GM12878 (cell line): ENCODE data around the gene FAM107A. TPM values are rescaled to one million over a fixed set of nuclear protein-coding genes. Genes with fewer than 3 reads are reported as not detected.

Experiments used
- ATAC-seq: fragments of 200-7000 bp; cut with Tn5 transposase; 3 replicates; pipeline ENCODE4 v1.9.1; 2020; ENCODE audit warnings: mild to moderate bottlenecking, moderate library complexity
- BruUV-seq: library from RNA; stranded (reverse); fragments of 400-500 nt; replicated peaks from 2 replicates; lab custom pipeline; 2021; lab: Mats Ljungman, UMichigan
- CTCF ChIA-PET: fragments of 300-600 bp; sonication (Branson Sonifier 250); formaldehyde crosslinking; extraction: SDS; loops from one replicate; lab custom pipeline; 2021; ENCODE audit warnings: inconsistent platforms; lab: Yijun Ruan, JAX
- POLR2A ChIA-PET: fragments of 350-600 bp; formaldehyde crosslinking; extraction: SDS; loops from one replicate; lab custom pipeline; 2021; ENCODE audit warnings: inconsistent platforms; lab: Charles Lee
- RAD21 ChIA-PET: fragments of 300-600 bp; sonication (Branson Sonifier 250); formaldehyde crosslinking; loops from one replicate; lab custom pipeline; 2023; ENCODE audit warnings: antibody characterized with exemption; ENCODE audit not compliant: unreplicated experiment; lab: Charles Lee
- SMC1A ChIA-PET: fragments of 300-600 bp; sonication (Branson Sonifier 250); formaldehyde crosslinking; loops from one replicate; lab custom pipeline; 2023; ENCODE audit not compliant: unreplicated experiment, uncharacterized antibody; lab: Charles Lee
- DNase-seq: peaks from one replicate; pipeline ENCODE4 v3.0.0-alpha.2; 2011; ENCODE audit warnings: low read depth, low spot score
- FAIRE-seq: peaks from 3 replicates; lab custom pipeline; 2011; peaks lifted over from hg19 to GRCh38; lab: Jason Lieb, UNC
- H2AFZ ChIP-seq: 2 replicates; pipeline ENCODE4 v1.6.0; 2011; ENCODE audit warnings: low read depth, low read length, control low read depth; ENCODE audit not compliant: control insufficient read depth
- H3K27ac ChIP-seq: 2 replicates; pipeline ENCODE4 v1.5.1; 2011; ENCODE audit warnings: control low read depth; ENCODE audit not compliant: control insufficient read depth, insufficient read depth
- H3K27me3 ChIP-seq, 2 experiments: replicated peaks in 1 of 2; 2 replicates each; pipeline versions ENCODE4 v1.6.0 to v1.6.1; 2011; ENCODE audit warnings: low read length in 1 of 2; ENCODE audit not compliant: control insufficient read depth in 2 of 2, insufficient read depth in 2 of 2
- H3K36me3 ChIP-seq, 2 experiments: 2 replicates each; pipeline ENCODE4 v1.5.1; 2011; ENCODE audit warnings: low read length in 1 of 2; ENCODE audit not compliant: control insufficient read depth in 2 of 2, insufficient read depth in 2 of 2
- H3K4me1 ChIP-seq: 2 replicates; pipeline ENCODE4 v1.6.1; 2011; ENCODE audit warnings: mild to moderate bottlenecking, low read length, moderate library complexity, mixed read lengths; ENCODE audit not compliant: control insufficient read depth, insufficient read depth
- H3K4me2 ChIP-seq: 2 replicates; pipeline ENCODE4 v1.6.0; 2011; ENCODE audit warnings: control low read depth; ENCODE audit not compliant: control insufficient read depth, insufficient read depth
- H3K4me3 ChIP-seq: fragments of 200-600 bp; sonication (generic); 2 replicates; pipeline ENCODE4 v1.5.1; 2016
- H3K79me2 ChIP-seq: 2 replicates; pipeline ENCODE4 v1.6.0; 2011; ENCODE audit warnings: low read length; ENCODE audit not compliant: control insufficient read depth, insufficient read depth
- H3K9ac ChIP-seq: 2 replicates; pipeline ENCODE4 v1.8.0; 2011; ENCODE audit warnings: low read length, control low read depth, mixed read lengths; ENCODE audit not compliant: control insufficient read depth, insufficient read depth
- H3K9me3 ChIP-seq: replicated peaks from 3 replicates; pipeline ENCODE4 v1.5.1; 2011; ENCODE audit warnings: mild to moderate bottlenecking, low read length; ENCODE audit not compliant: control insufficient read depth, insufficient read depth
- H4K20me1 ChIP-seq: 2 replicates; pipeline ENCODE4 v1.6.0; 2011; ENCODE audit not compliant: control insufficient read depth, insufficient read depth
- ATF3 ChIP-seq: IDR thresholded peaks from 2 replicates; pipeline ENCODE4 v1.6.1; 2011; ENCODE audit warnings: low read depth, mild to moderate bottlenecking, low read length, moderate library complexity, borderline replicate concordance; ENCODE audit errors: extremely low read depth
- BCL11A ChIP-seq: IDR thresholded peaks from 2 replicates; pipeline ENCODE4 v1.6.1; 2011; ENCODE audit warnings: low read depth, low read length
- CBX3 ChIP-seq: fragments of 200-600 bp; sonication (generic); IDR thresholded peaks from 2 replicates; pipeline ENCODE4 v1.6.1; 2016; ENCODE audit warnings: low read depth, borderline replicate concordance
- ESRRA ChIP-seq: IDR thresholded peaks from 2 replicates; pipeline ENCODE4 v1.6.1; 2012; ENCODE audit warnings: mild to moderate bottlenecking, low read length, improper control_type of control experiment
- FOXK2 ChIP-seq: fragments of 450-650 bp; IDR thresholded peaks from 2 replicates; pipeline ENCODE4 v1.6.1; 2017; ENCODE audit warnings: mild to moderate bottlenecking, moderate library complexity
- HSF1 ChIP-seq: fragments of 150-350 bp; IDR thresholded peaks from 2 replicates; pipeline ENCODE4 v1.6.1; 2014; ENCODE audit warnings: mild to moderate bottlenecking, low read depth, low read length
- IRF3 ChIP-seq: fragments of 450-650 bp; IDR thresholded peaks from 2 replicates; pipeline ENCODE4 v1.6.1; 2014; ENCODE audit warnings: mild to moderate bottlenecking
- NR2F1 ChIP-seq: fragments of 450-650 bp; conservative IDR thresholded peaks from 2 replicates; pipeline ENCODE4 v1.6.1; 2017; ENCODE audit warnings: mild to moderate bottlenecking
- RAD51 ChIP-seq: fragments of 450-650 bp; IDR thresholded peaks from 2 replicates; pipeline ENCODE4 v1.6.1; 2016; ENCODE audit warnings: moderate library complexity, mild to moderate bottlenecking, inconsistent platforms
- RELB ChIP-seq: fragments of 450-650 bp; IDR thresholded peaks from 2 replicates; pipeline ENCODE4 v1.6.1; 2017; ENCODE audit warnings: low read depth, mild to moderate bottlenecking, moderate library complexity
- RUNX3 ChIP-seq: IDR thresholded peaks from 2 replicates; pipeline ENCODE4 v1.6.1; 2012; ENCODE audit warnings: low read length, inconsistent platforms
- ZBTB40 ChIP-seq: fragments of 450-650 bp; IDR thresholded peaks from 2 replicates; pipeline ENCODE4 v1.6.1; 2016; ENCODE audit warnings: mild to moderate bottlenecking, moderate library complexity, borderline replicate concordance
- ZSCAN29 ChIP-seq: fragments of 450-650 bp; IDR thresholded peaks from 2 replicates; pipeline ENCODE4 v1.6.1; 2017; ENCODE audit warnings: mild to moderate bottlenecking, moderate library complexity
- ZZZ3 ChIP-seq: IDR thresholded peaks from 2 replicates; pipeline ENCODE4 v1.6.1; 2011; ENCODE audit warnings: low read depth; ENCODE audit not compliant: control insufficient read depth, insufficient read length
- WGBS: methylation state at CpG from one replicate; pipeline ENCODE4 v1.1.6; 2016; ENCODE audit warnings: low lambda C conversion rate; ENCODE audit not compliant: insufficient replicate concordance, insufficient coverage; ENCODE audit errors: missing lambda C conversion rate; 5-methylcytosine and 5-hydroxymethylcytosine counted together
- in situ Hi-C: fragments of 300-500 bp; cut with MboI; formaldehyde crosslinking; loops from 9 replicates; pipeline ENCODE4 v1.14.3; 2018; ENCODE audit warnings: mixed read lengths
- intact Hi-C: fragments of 100-400 bp; cut with micrococcal nuclease; formaldehyde crosslinking; loops from one replicate; pipeline ENCODE4 v1.14.2; 2022; ENCODE audit not compliant: unreplicated experiment
- polyA plus RNA-seq, 11 experiments: library from polyadenylated mRNA; depleted of rRNA in 4 of 11; unstranded in 6 of 11; stranded (reverse) in 5 of 11; fragments of >200 nt; fragmentation: Nextera tagmentation in 4 of 11; fragmentation: Illumina TruSeq in 1 of 11; extraction: Ambion mirVana in 4 of 11; extraction: Trizol in 1 of 11; gene quantifications; 1 replicate in 1 of 11; 2 replicates in 10 of 11; pipeline versions ENCODE4 v1.2.1 to v1.2.3, GENCODE V29; 2011 to 2016; ENCODE audit warnings: inconsistent platforms in 2 of 11, missing spikeins in 2 of 11, low read depth in 1 of 11
- total RNA-seq, 4 experiments: library from RNA; depleted of rRNA in 3 of 4; stranded (reverse); fragments of >200 nt in 3 of 4; fragmentation: Illumina TruSeq in 1 of 4; extraction: Trizol in 1 of 4; gene quantifications; 2 replicates each; pipeline versions ENCODE4 v1.2.1 to v1.2.3, GENCODE V29; 2013 to 2021

Gene FAM107A
- total and polyA plus RNA-seq, 10 of the 15 experiments (the other 5 are each of a cell fraction or from before 2014, with no cell fraction given) = not detected

GRCh38 chr3:58563386-58564035, 13.7 kb downstream of the FAM107A start:
- no peak for ATAC-seq
- RAD21 ChIA-PET = no interaction called here
- Histone ChIP-seq H3K4me3 (no peak overlapping the region), H3K27ac (no peak overlapping the region), H3K27me3 (no peaks in the 10 kb centered on the region), H3K79me2 (no peaks in the 10 kb centered on the region), H3K4me1 (no peaks in the 10 kb centered on the region), H4K20me1 (no peaks in the 10 kb centered on the region), H3K4me2 (no peak overlapping the region), H3K36me3 (no peaks in the 10 kb centered on the region), H2AFZ (no peak overlapping the region), H3K9ac (no peak overlapping the region), H3K9me3 (no peaks in the 10 kb centered on the region)
- no TSS peak for BruUV-seq
- CTCF ChIA-PET = no interaction called here
- in situ Hi-C loops (no loop called here), intact Hi-C loops (no loop called here)
- no peak for DNase-seq
- no peak for FAIRE-seq
- SMC1A ChIA-PET = no interaction called here
- WGBS = 63% methylated on average over 4 of the region's 6 CpGs
- POLR2A ChIA-PET = no interaction called here
- TF ChIP-seq ZZZ3 = no peak
- TF ChIP-seq ZSCAN29 = no peak
- no peak for TF ChIP-seq BCL11A
- no peak for TF ChIP-seq ATF3
- no peak for TF ChIP-seq ESRRA
- no peak for TF ChIP-seq IRF3
- no peak for TF ChIP-seq ZBTB40
- no peak for TF ChIP-seq NR2F1
- TF ChIP-seq FOXK2 = no peak
- no peak for TF ChIP-seq HSF1
- TF ChIP-seq CBX3 = no peak
- no peak for TF ChIP-seq RUNX3
- TF ChIP-seq RAD51 = no peak
- TF ChIP-seq RELB = no peak
